HL-60 (cell line): ENCODE measurements around the gene DMRT2.

ENCODE experiments used
- DNase-seq, 2 experiments: peaks; one replicate each; pipeline ENCODE4 v3.0.0-alpha.2; 2010 to 2020; ENCODE audit warnings: low read depth in 1 of 2, low spot score in 1 of 2
- H3K27ac ChIP-seq: fragments of 250-450 bp; sonication (Bioruptor Pico); replicated peaks from 2 replicates; pipeline ENCODE4 v1.5.1; 2020; ENCODE audit warnings: mild to moderate bottlenecking, moderate library complexity
- H3K27me3 ChIP-seq: fragments of 250-450 bp; sonication (Bioruptor Pico); 2 replicates; pipeline ENCODE4 v1.5.1; 2021; ENCODE audit warnings: mild to moderate bottlenecking, moderate library complexity; ENCODE audit not compliant: insufficient read depth, poor library complexity, severe bottlenecking
- H3K4me3 ChIP-seq: replicated peaks from 2 replicates; pipeline ENCODE4 v1.5.1; 2011; ENCODE audit warnings: mild to moderate bottlenecking, control low read depth, low read length; ENCODE audit not compliant: insufficient read depth
- CTCF ChIP-seq: IDR thresholded peaks from one replicate; pipeline ENCODE4 v1.5.1; 2011; ENCODE audit warnings: low read length, control low read depth, inconsistent platforms; ENCODE audit not compliant: insufficient read depth
- GABPA ChIP-seq: IDR thresholded peaks from 2 replicates; pipeline ENCODE4 v1.6.1; 2012; ENCODE audit warnings: low read depth
- POLR2AphosphoS5 ChIP-seq: IDR thresholded peaks from 2 replicates; pipeline ENCODE4 v1.6.1; 2012; ENCODE audit warnings: low read depth
- REST ChIP-seq: IDR thresholded peaks from 2 replicates; pipeline ENCODE4 v1.6.1; 2012; ENCODE audit warnings: low read depth; ENCODE audit not compliant: insufficient replicate concordance
- SPI1 ChIP-seq: IDR thresholded peaks from 2 replicates; pipeline ENCODE4 v1.6.1; 2012; ENCODE audit warnings: low read depth, mild to moderate bottlenecking, borderline replicate concordance

The DMRT2 gene

GRCh38 chr9:1048811-1049210 is 1.3 kb upstream of the DMRT2 start:
- no peak for DNase-seq
- TF ChIP-seq CTCF (no peak), POLR2AphosphoS5 (no peak), REST (no peak), GABPA (no peak), SPI1 (no peak)
- no peak overlapping the region for H3K4me3 ChIP-seq
- no peak overlapping the region for H3K27ac ChIP-seq
- H3K27me3 ChIP-seq: peaks cover 88% of the 10 kb centered on the region

GRCh38 chr9:1049641-1050040 is 516 bp upstream of the DMRT2 start:
- peaks cover 86% of the 10 kb centered on the region for H3K27me3 ChIP-seq
- H3K27ac ChIP-seq: no peak overlapping the region
- H3K4me3 ChIP-seq: no peak overlapping the region
- TF ChIP-seq POLR2AphosphoS5 (no peak), SPI1 (no peak), GABPA (no peak), REST (no peak), CTCF (no peak)
- no peak for DNase-seq

- no peak for TF ChIP-seq POLR2AphosphoS5
- TF ChIP-seq CTCF: no peak
- no peak for TF ChIP-seq SPI1
- TF ChIP-seq REST: no peak
- no peak for TF ChIP-seq GABPA
- DNase-seq: no peak
- Histone ChIP-seq H3K27ac (no peak overlapping the region), H3K27me3 (peaks cover 80% of the 10 kb centered on the region), H3K4me3 (no peak overlapping the region)
Measured at GRCh38 chr9:1051210-1051583, 1.0 kb downstream of the DMRT2 start.
